Endothelial cell of umbilical vein (primary cell): ENCODE data around the gene API5. TPM values are rescaled to one million over a fixed set of nuclear protein-coding genes. Genes with fewer than 3 reads are reported as not detected.

Experiments used
- BruUV-seq: library from RNA; stranded (reverse); fragments of 400-500 nt; replicated peaks from 2 replicates; lab custom pipeline; 2021; lab: Mats Ljungman, UMichigan
- CTCF ChIA-PET: fragments of 300-600, 350-600 bp; sonication (Branson Sonifier 250); formaldehyde crosslinking; loops from one replicate; lab custom pipeline; 2021; ENCODE audit warnings: antibody characterized with exemption, inconsistent platforms; lab: Charles Lee
- POLR2A ChIA-PET: fragments of 300-600, 350-600 bp; sonication (Branson Sonifier 250); formaldehyde crosslinking; loops from one replicate; lab custom pipeline; 2021; ENCODE audit warnings: antibody characterized with exemption, inconsistent platforms; lab: Charles Lee
- DNase-seq: peaks from one replicate; pipeline ENCODE4 v3.0.0-alpha.2; 2011; ENCODE audit warnings: low read depth, low spot score
- FAIRE-seq: peaks from 2 replicates; lab custom pipeline; 2011; peaks lifted over from hg19 to GRCh38; lab: Jason Lieb, UNC
- H2AFZ ChIP-seq: 2 replicates; pipeline ENCODE4 v1.6.0; 2012; ENCODE audit warnings: low read depth, low read length, control low read depth, inconsistent platforms
- H3K27ac ChIP-seq: 2 replicates; pipeline ENCODE4 v1.5.1; 2011; ENCODE audit warnings: low read depth, mild to moderate bottlenecking, control low read depth, low read length, moderate library complexity; ENCODE audit not compliant: insufficient read depth
- H3K27me3 ChIP-seq, 2 experiments: 2 replicates each; pipeline versions ENCODE4 v1.6.0 to v1.6.1; 2011; ENCODE audit warnings: low read length in 2 of 2, mixed read lengths in 1 of 2; ENCODE audit not compliant: control insufficient read depth in 2 of 2, insufficient read depth in 2 of 2
- H3K36me3 ChIP-seq, 2 experiments: 2 replicates in 1 of 2; 3 replicates in 1 of 2; pipeline ENCODE4 v1.5.1; 2011; ENCODE audit warnings: low read length in 2 of 2, mild to moderate bottlenecking in 1 of 2, moderate library complexity in 1 of 2; ENCODE audit not compliant: control insufficient read depth in 2 of 2, insufficient read depth in 2 of 2; ENCODE audit errors: extremely low read depth in 1 of 2
- H3K4me1 ChIP-seq: 3 replicates; pipeline ENCODE4 v1.5.1; 2011; ENCODE audit warnings: mild to moderate bottlenecking, low read length; ENCODE audit not compliant: control insufficient read depth, insufficient read depth; ENCODE audit errors: extremely low read depth
- H3K4me2 ChIP-seq: 2 replicates; pipeline ENCODE4 v1.6.1; 2011; ENCODE audit warnings: low read length, control low read depth, mixed read lengths; ENCODE audit not compliant: insufficient read depth
- H3K4me3 ChIP-seq, 3 experiments: fragments of 200-600 bp in 1 of 3; sonication (generic), shearing (Covaris generic) in 1 of 3; replicated peaks in 1 of 3; 2 replicates each; pipeline ENCODE4 v1.5.1; 2011 to 2016; ENCODE audit warnings: control low read depth in 3 of 3, low read length in 3 of 3, mild to moderate bottlenecking in 2 of 3, inconsistent platforms in 1 of 3, low read depth in 1 of 3, moderate library complexity in 1 of 3; ENCODE audit not compliant: insufficient read depth in 1 of 3
- H3K79me2 ChIP-seq: 2 replicates; pipeline ENCODE4 v1.6.0; 2012; ENCODE audit warnings: low read length, inconsistent platforms; ENCODE audit not compliant: control insufficient read depth, insufficient read depth
- H3K9ac ChIP-seq: replicated peaks from 2 replicates; pipeline ENCODE3; 2011; ENCODE audit warnings: low read length, control low read depth; ENCODE audit not compliant: insufficient read depth; ENCODE audit errors: extremely low read depth
- H3K9me1 ChIP-seq: replicated peaks from 3 replicates; pipeline ENCODE4 v1.6.0; 2011; ENCODE audit warnings: mild to moderate bottlenecking, low read length; ENCODE audit not compliant: control insufficient read depth, insufficient read depth; ENCODE audit errors: extremely low read depth
- H3K9me3 ChIP-seq: replicated peaks from 2 replicates; pipeline ENCODE4 v1.5.1; 2012; ENCODE audit warnings: low read length, inconsistent platforms; ENCODE audit not compliant: control insufficient read depth, insufficient read depth
- H4K20me1 ChIP-seq: replicated peaks from 2 replicates; pipeline ENCODE3; 2011; ENCODE audit warnings: mild to moderate bottlenecking, low read length; ENCODE audit not compliant: control insufficient read depth, insufficient read depth; ENCODE audit errors: extremely low read depth
- EZH2 ChIP-seq: IDR thresholded peaks from 2 replicates; pipeline ENCODE4 v1.6.1; 2012; ENCODE audit warnings: borderline replicate concordance, low read depth, mild to moderate bottlenecking, moderate library complexity, low read length, inconsistent platforms; ENCODE audit not compliant: severe bottlenecking
- FOS ChIP-seq: IDR thresholded peaks from 2 replicates; pipeline ENCODE4 v1.6.1; 2011; ENCODE audit warnings: mild to moderate bottlenecking, low read length, moderate library complexity, borderline replicate concordance; ENCODE audit not compliant: insufficient read depth
- GATA2 ChIP-seq: IDR thresholded peaks from 2 replicates; pipeline ENCODE4 v1.7.0; 2011; ENCODE audit warnings: low read depth, mild to moderate bottlenecking, moderate library complexity, mixed read lengths, low read length; ENCODE audit not compliant: insufficient read length, insufficient read depth
- MYC ChIP-seq: IDR thresholded peaks from one replicate; pipeline ENCODE4 v1.6.1; 2011; ENCODE audit warnings: mild to moderate bottlenecking, low read depth, low read length
- POLR2A ChIP-seq: IDR thresholded peaks from 2 replicates; pipeline ENCODE4 v1.6.1; 2012; ENCODE audit warnings: low read depth, mild to moderate bottlenecking, control low read depth, low read length
- POLR2AphosphoS5 ChIP-seq: IDR thresholded peaks from 2 replicates; pipeline ENCODE4 v1.6.1; 2012; ENCODE audit warnings: low read depth, mild to moderate bottlenecking, control low read depth, low read length, moderate library complexity; ENCODE audit not compliant: insufficient read depth
- dilution Hi-C: fragments of 300-500 bp; cut with MboI; formaldehyde crosslinking; loops from one replicate; pipeline ENCODE4 v1.15.0; 2019; ENCODE audit warnings: low sequenced_read_pairs; ENCODE audit not compliant: extremely low pct_ligation_motif_present
- intact Hi-C: fragments of 100-400 bp; cut with micrococcal nuclease; formaldehyde crosslinking; loops from one replicate; pipeline ENCODE4 v1.10.0; 2022
- polyA plus RNA-seq, 4 experiments: library from polyadenylated mRNA; depleted of rRNA in 3 of 4; stranded (reverse) in 3 of 4; unstranded in 1 of 4; fragments of >200 nt; gene quantifications; 2 replicates each; pipeline versions ENCODE4 v1.2.1 to v1.2.3, GENCODE V29; 2011 to 2012; ENCODE audit warnings: missing spikeins in 1 of 4
- total RNA-seq: library from RNA; stranded (reverse); gene quantifications from 2 replicates; pipeline ENCODE4 v1.2.3, GENCODE V29; 2021
- TF ChIP-seq, protein P1 (sequence below), 2 donors: IDR thresholded peaks; 1 replicate in 1 of 2; 2 replicates in 1 of 2; pipeline ENCODE4 v1.5.1; 2011; ENCODE audit warnings: low read length in 2 of 2, mild to moderate bottlenecking in 2 of 2, moderate library complexity in 2 of 2, control low read depth in 1 of 2, inconsistent platforms in 1 of 2, low read depth in 1 of 2; ENCODE audit not compliant: insufficient read depth in 1 of 2; ENCODE audit errors: extremely low read depth in 1 of 2
- TF ChIP-seq, protein P2 (sequence below): IDR thresholded peaks from 2 replicates; pipeline ENCODE4 v1.6.1; 2011; ENCODE audit not compliant: insufficient read depth, insufficient read length

API5 gene
- total and polyA plus RNA-seq, 2 donors (not counting 3 experiments of a cell fraction or from before 2014, with no cell fraction given), result 26.5 to 103 TPM

DNA sequence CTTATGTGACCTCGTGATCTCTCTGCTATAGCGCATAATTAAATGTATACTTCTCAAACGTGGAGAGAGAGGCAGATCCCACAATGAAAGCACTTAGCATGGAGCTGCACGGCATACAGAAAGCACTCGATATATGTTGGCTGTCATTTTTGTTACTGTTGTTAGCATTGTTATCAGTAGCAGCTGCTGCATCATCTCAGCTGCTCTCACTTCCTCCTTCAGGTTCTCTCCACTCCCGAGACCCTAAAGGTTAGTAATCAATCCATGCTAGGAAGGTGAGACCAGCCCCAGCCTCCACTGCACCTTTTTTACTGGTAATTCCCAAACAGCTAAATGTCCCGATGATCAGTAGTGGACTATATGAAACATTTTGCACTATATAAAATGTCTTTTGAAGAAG lies 13.4 kb upstream of the API5 start:
- no peak for FAIRE-seq
- H3K9ac ChIP-seq, result no peak overlapping the region
- intact Hi-C loops, result no loop called here
- no peaks in the 10 kb centered on the region for H3K9me3 ChIP-seq
- H3K4me3 ChIP-seq, result no peak overlapping the region
- H3K27me3 ChIP-seq, result no peaks in the 10 kb centered on the region
- no peak overlapping the region for H2AFZ ChIP-seq
- POLR2A ChIA-PET, result no interaction called here
- H3K4me1 ChIP-seq, result no peaks in the 10 kb centered on the region
- no peaks in the 10 kb centered on the region for H3K79me2 ChIP-seq
- CTCF ChIA-PET, result interaction anchor here (1.0 to 1.3 kb wide), 2 partner anchors 13 to 14 kb away, joined by 3 to 4 read pairs; partner anchors contain the start of gene API5
- no peak overlapping the region for H3K4me2 ChIP-seq
- dilution Hi-C loops, result no loop called here
- H3K9me1 ChIP-seq, result no peaks in the 10 kb centered on the region
- no peak overlapping the region for H3K27ac ChIP-seq
- BruUV-seq, result no TSS peak
- H3K36me3 ChIP-seq, result no peaks in the 10 kb centered on the region
- no peaks in the 10 kb centered on the region for H4K20me1 ChIP-seq
- TF ChIP-seq POLR2A (no peak), EZH2 (no peak), FOS (no peak)
- TF ChIP-seq, protein P1, sequence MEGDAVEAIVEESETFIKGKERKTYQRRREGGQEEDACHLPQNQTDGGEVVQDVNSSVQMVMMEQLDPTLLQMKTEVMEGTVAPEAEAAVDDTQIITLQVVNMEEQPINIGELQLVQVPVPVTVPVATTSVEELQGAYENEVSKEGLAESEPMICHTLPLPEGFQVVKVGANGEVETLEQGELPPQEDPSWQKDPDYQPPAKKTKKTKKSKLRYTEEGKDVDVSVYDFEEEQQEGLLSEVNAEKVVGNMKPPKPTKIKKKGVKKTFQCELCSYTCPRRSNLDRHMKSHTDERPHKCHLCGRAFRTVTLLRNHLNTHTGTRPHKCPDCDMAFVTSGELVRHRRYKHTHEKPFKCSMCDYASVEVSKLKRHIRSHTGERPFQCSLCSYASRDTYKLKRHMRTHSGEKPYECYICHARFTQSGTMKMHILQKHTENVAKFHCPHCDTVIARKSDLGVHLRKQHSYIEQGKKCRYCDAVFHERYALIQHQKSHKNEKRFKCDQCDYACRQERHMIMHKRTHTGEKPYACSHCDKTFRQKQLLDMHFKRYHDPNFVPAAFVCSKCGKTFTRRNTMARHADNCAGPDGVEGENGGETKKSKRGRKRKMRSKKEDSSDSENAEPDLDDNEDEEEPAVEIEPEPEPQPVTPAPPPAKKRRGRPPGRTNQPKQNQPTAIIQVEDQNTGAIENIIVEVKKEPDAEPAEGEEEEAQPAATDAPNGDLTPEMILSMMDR (IDR thresholded peaks at IDR 0.05; ENCODE audit: extremely low read depth in 1 of 2, insufficient read depth in 1 of 2, low read depth in 1 of 2, low read length in 2 of 2), result no peak
- TF ChIP-seq, protein P2, sequence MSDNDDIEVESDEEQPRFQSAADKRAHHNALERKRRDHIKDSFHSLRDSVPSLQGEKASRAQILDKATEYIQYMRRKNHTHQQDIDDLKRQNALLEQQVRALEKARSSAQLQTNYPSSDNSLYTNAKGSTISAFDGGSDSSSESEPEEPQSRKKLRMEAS, result no peak
- no peak for DNase-seq

DNA sequence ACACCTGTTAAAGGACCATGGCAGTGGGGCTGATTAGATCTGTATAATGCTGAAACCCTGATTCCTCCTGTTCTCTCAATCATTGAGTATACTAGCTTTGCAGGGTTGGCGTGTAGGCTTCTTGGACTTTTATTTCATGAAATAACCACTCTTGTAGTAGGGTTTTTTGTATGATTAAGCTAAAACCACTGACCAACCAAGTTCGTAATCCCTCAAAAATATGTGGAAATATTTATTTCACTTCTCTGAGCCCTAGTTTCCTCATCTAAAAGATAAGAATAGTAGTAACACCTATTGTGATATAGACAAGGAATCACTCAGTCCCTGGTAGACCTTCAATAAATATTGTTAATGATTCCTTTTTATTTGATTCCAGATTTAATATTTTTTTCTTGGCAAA lies 4.2 kb downstream of the API5 start:
- BruUV-seq, result no TSS peak
- dilution Hi-C loops, result no loop called here
- H3K27ac ChIP-seq, result no peak overlapping the region
- H3K9me3 ChIP-seq, result no peaks in the 10 kb centered on the region
- no peaks in the 10 kb centered on the region for H3K9me1 ChIP-seq
- peaks cover 72% of the 10 kb centered on the region for H3K79me2 ChIP-seq
- H3K36me3 ChIP-seq, result peaks cover 0 to 3% of the 10 kb centered on the region in 2 experiments
- no peak overlapping the region for H3K4me2 ChIP-seq
- DNase-seq (no peak), FAIRE-seq (no peak)
- no peak for TF ChIP-seq MYC
- TF ChIP-seq POLR2A, result no peak
- TF ChIP-seq POLR2AphosphoS5, result no peak
- TF ChIP-seq, protein P2, result no peak
- TF ChIP-seq GATA2, result no peak
- no peak for TF ChIP-seq FOS
- ChIA-PET CTCF (no interaction called here), POLR2A (no interaction called here)
- H4K20me1 ChIP-seq, result peaks cover 4% of the 10 kb centered on the region
- no peak overlapping the region for H3K9ac ChIP-seq
- no peak overlapping the region for H2AFZ ChIP-seq
- no peak overlapping the region for H3K4me3 ChIP-seq
- peaks cover 11% of the 10 kb centered on the region for H3K4me1 ChIP-seq
- intact Hi-C loops, result no loop called here
- H3K27me3 ChIP-seq, result no peaks in the 10 kb centered on the region
